Mesothelial cell of epicardium (in vitro differentiated cells): ENCODE results near the gene CMTM3. TPM values are rescaled to one million over a fixed set of nuclear protein-coding genes. Genes with fewer than 3 reads are reported as not detected.
"Not testable (repeated sequence)": the region's sequence is repeated elsewhere in the genome, so short reads cannot be mapped to it uniquely, and the experiment has no call there.

Experiments
- DNase-seq, 2 experiments: peaks; one replicate each; pipeline ENCODE4 v3.0.0; 2021; ENCODE audit warnings: low spot score in 2 of 2; ENCODE audit not compliant: unreplicated experiment in 2 of 2
- H3K27ac Mint-ChIP-seq: 2 replicates; pipeline ENCODE4 v1.8.0; 2021; ENCODE audit warnings: mixed read lengths
- H3K27me3 Mint-ChIP-seq: 2 replicates; pipeline ENCODE4 v1.8.0; 2021; ENCODE audit warnings: low read depth, mixed read lengths
- H3K36me3 Mint-ChIP-seq: 2 replicates; pipeline ENCODE4 v1.8.0; 2021; ENCODE audit warnings: mixed read lengths
- H3K4me1 Mint-ChIP-seq: 2 replicates; pipeline ENCODE4 v1.8.0; 2021; ENCODE audit warnings: mixed read lengths
- H3K4me3 Mint-ChIP-seq: 2 replicates; pipeline ENCODE4 v1.8.0; 2021; ENCODE audit warnings: mild to moderate bottlenecking, moderate library complexity, mixed read lengths
- H3K9me3 Mint-ChIP-seq: 2 replicates; pipeline ENCODE4 v1.8.0; 2021; ENCODE audit warnings: mixed read lengths
- CTCF ChIP-seq: fragments of 200-600 bp; sonication (generic); IDR thresholded peaks from one replicate; pipeline ENCODE4 v1.5.0; 2021; ENCODE audit warnings: antibody characterized with exemption; ENCODE audit not compliant: unreplicated experiment
- total RNA-seq: library from RNA; stranded (reverse); gene quantifications from 3 replicates; pipeline ENCODE4 v1.2.1, GENCODE V29; 2021

The CMTM3 gene
- total RNA-seq, 1 donor from 2014 or later = 60.7 TPM

- H3K36me3 Mint-ChIP-seq = peaks cover 21% of the 10 kb centered on the region
- H3K4me1 Mint-ChIP-seq = peaks cover 21% of the 10 kb centered on the region
- peak overlapping the region; percentile 71 for H3K27ac Mint-ChIP-seq
- no peaks in the 10 kb centered on the region for H3K27me3 Mint-ChIP-seq
- peak; percentile 86 to 94 for DNase-seq
- no peaks in the 10 kb centered on the region for H3K9me3 Mint-ChIP-seq
- peak; percentile 82 for TF ChIP-seq CTCF
- H3K4me3 Mint-ChIP-seq = no peak overlapping the region
Observed at GRCh38 chr16:66608241-66609138, 4.0 kb downstream of the CMTM3 start.

DNA sequence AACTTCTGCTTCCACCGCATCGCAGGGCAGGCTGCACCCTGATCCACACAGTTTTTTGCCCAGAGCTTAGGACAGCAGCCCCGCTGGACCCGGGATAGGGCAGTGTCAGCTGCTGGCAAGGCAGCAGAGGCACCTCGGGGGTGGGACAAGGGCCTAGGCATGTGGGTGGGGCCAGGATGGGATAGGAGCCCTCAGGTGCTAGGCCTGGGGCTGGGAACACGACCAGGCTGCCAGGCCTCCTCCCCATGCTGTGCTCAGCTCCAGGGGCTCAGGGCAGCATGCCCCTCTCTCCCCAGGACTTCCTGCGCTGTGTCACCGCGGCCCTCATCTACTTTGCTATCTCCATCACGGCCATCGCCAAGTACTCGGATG lies 4.6 kb downstream of the CMTM3 start:
- Mint-ChIP-seq H3K4me1 (peaks cover 16% of the 10 kb centered on the region), H3K27me3 (no peaks in the 10 kb centered on the region), H3K27ac (no peak overlapping the region), H3K9me3 (no peaks in the 10 kb centered on the region), H3K4me3 (no peak overlapping the region), H3K36me3 (peaks cover 22% of the 10 kb centered on the region)
- no peak for DNase-seq
- no peak for TF ChIP-seq CTCF

GRCh38 chr16:66610111-66610820 lies 5.8 kb downstream of the CMTM3 start:
- Mint-ChIP-seq H3K4me3 (no peak overlapping the region), H3K27me3 (no peaks in the 10 kb centered on the region), H3K4me1 (peaks cover 16% of the 10 kb centered on the region), H3K36me3 (peaks cover 27% of the 10 kb centered on the region), H3K27ac (peak overlapping the region; percentile 43), H3K9me3 (no peaks in the 10 kb centered on the region)
- no peak for TF ChIP-seq CTCF
- no peak for DNase-seq

DNA sequence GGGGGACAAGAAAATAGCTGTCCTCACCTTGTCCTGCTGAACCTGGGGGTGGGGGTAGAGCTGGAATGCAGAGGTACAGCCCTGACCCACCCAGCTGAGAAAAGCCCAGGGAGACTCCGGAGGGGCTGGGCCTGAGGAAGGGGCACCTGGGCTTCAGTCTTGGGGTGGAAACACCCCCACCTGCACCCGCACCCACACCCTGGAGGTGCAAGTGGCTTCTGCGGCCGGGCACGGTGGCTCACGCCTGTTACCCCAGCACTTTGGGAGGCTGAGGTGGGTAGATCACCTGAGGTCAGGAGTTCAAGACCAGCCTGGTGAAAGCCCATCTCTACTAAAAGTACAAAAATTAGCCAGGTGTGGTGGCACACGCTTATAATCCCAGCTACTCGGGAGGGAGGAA lies 7.4 kb downstream of the CMTM3 start:
- H3K4me1 Mint-ChIP-seq, H3K9me3 Mint-ChIP-seq, H3K27ac Mint-ChIP-seq, DNase-seq, H3K27me3 Mint-ChIP-seq, H3K4me3 Mint-ChIP-seq: not testable (repeated sequence)
- peaks cover 29% of the 10 kb centered on the region for H3K36me3 Mint-ChIP-seq

- H3K27ac Mint-ChIP-seq = no peak overlapping the region
- DNase-seq = no peak
- TF ChIP-seq CTCF = no peak
- peaks cover 29% of the 10 kb centered on the region for H3K36me3 Mint-ChIP-seq
- no peaks in the 10 kb centered on the region for H3K9me3 Mint-ChIP-seq
- no peaks in the 10 kb centered on the region for H3K27me3 Mint-ChIP-seq
- H3K4me1 Mint-ChIP-seq = peaks cover 14% of the 10 kb centered on the region
- H3K4me3 Mint-ChIP-seq = no peak overlapping the region
Observed at GRCh38 chr16:66612422-66612821, 7.9 kb downstream of the CMTM3 start.
